ENCODE data around the gene ARHGEF11.
"Not testable (repeated sequence)": the region's sequence is repeated elsewhere in the genome, so short reads cannot be mapped to it uniquely, and the experiment has no call there.

DNA sequence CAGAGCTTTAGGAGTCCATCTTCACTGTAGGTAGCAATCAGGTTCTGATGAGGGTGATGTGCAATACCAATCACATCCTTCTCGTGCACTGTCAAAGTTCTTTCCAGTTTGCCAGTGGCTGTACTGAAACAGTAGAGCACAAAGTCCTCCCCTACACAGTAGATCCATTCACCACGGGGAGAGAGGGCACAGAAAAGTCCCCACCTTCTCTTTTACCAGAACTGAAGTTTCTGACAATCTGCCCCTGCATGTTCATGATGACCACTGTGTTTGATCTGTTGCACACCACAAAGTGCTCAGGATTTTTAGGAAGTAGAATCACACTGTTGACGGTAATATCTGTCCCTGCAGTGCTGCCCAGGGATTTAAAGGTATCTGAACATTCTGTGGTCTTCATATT, 13.7 kb upstream of the ARHGEF11 start:
- TF ChIP-seq, protein P1, sequence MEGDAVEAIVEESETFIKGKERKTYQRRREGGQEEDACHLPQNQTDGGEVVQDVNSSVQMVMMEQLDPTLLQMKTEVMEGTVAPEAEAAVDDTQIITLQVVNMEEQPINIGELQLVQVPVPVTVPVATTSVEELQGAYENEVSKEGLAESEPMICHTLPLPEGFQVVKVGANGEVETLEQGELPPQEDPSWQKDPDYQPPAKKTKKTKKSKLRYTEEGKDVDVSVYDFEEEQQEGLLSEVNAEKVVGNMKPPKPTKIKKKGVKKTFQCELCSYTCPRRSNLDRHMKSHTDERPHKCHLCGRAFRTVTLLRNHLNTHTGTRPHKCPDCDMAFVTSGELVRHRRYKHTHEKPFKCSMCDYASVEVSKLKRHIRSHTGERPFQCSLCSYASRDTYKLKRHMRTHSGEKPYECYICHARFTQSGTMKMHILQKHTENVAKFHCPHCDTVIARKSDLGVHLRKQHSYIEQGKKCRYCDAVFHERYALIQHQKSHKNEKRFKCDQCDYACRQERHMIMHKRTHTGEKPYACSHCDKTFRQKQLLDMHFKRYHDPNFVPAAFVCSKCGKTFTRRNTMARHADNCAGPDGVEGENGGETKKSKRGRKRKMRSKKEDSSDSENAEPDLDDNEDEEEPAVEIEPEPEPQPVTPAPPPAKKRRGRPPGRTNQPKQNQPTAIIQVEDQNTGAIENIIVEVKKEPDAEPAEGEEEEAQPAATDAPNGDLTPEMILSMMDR (IDR thresholded peaks at IDR 0.05), result not testable (repeated sequence)
- TF ChIP-seq POLR2AphosphoS5, POLR2A (IDR thresholded peaks at IDR 0.05): not testable (repeated sequence)
